Memory B cell (primary cell): Measurements from ENCODE around the gene SORCS2.

Source experiments
- ATAC-seq: fragments of 150-1000 bp; cut with Tn5 transposase; 2 replicates; pipeline ENCODE4 v1.10.0; 2021; ENCODE audit warnings: low read depth, mild to moderate bottlenecking, moderate library complexity
- DNase-seq, 2 donors: peaks; one replicate each; pipeline ENCODE4 v3.0.0; 2022; ENCODE audit warnings: low spot score in 2 of 2
- H3K27ac Mint-ChIP-seq: one replicate; pipeline ENCODE4 v1.8.0; 2022; ENCODE audit warnings: mild to moderate bottlenecking, moderate library complexity, mixed read lengths
- H3K27me3 Mint-ChIP-seq: one replicate; pipeline ENCODE4 v1.8.0; 2022; ENCODE audit warnings: mixed read lengths
- H3K36me3 Mint-ChIP-seq: one replicate; pipeline ENCODE4 v1.8.0; 2022; ENCODE audit warnings: mild to moderate bottlenecking, mixed read lengths
- H3K4me1 Mint-ChIP-seq: one replicate; pipeline ENCODE4 v1.8.0; 2022; ENCODE audit warnings: mixed read lengths
- H3K4me3 Mint-ChIP-seq: one replicate; pipeline ENCODE4 v1.8.0; 2022; ENCODE audit warnings: mild to moderate bottlenecking, moderate library complexity, mixed read lengths
- H3K9me3 Mint-ChIP-seq: one replicate; pipeline ENCODE4 v1.8.0; 2022; ENCODE audit warnings: mixed read lengths

Gene SORCS2

GRCh38 chr4:7740866-7741525 is 548.7 kb downstream of the SORCS2 start:
- ATAC-seq (no peak), DNase-seq (no peak)
- Mint-ChIP-seq H3K36me3 (no peaks in the 10 kb centered on the region), H3K27me3 (peaks cover 2% of the 10 kb centered on the region), H3K4me1 (no peaks in the 10 kb centered on the region), H3K4me3 (no peak overlapping the region), H3K27ac (no peak overlapping the region), H3K9me3 (no peaks in the 10 kb centered on the region)

GRCh38 chr4:7741946-7742806 is 549.8 kb downstream of the SORCS2 start:
- Mint-ChIP-seq H3K4me3 (no peak overlapping the region), H3K27me3 (peaks cover 5% of the 10 kb centered on the region), H3K4me1 (no peaks in the 10 kb centered on the region), H3K36me3 (no peaks in the 10 kb centered on the region), H3K9me3 (no peaks in the 10 kb centered on the region), H3K27ac (no peak overlapping the region)
- no peak for DNase-seq
- ATAC-seq: no peak

GRCh38 chr4:7742807-7743280 is 550.5 kb downstream of the SORCS2 start:
- Mint-ChIP-seq H3K27ac (no peak overlapping the region), H3K27me3 (peaks cover 5% of the 10 kb centered on the region), H3K4me1 (no peaks in the 10 kb centered on the region), H3K4me3 (no peak overlapping the region), H3K36me3 (no peaks in the 10 kb centered on the region), H3K9me3 (no peaks in the 10 kb centered on the region)
- DNase-seq: no peak
- no peak for ATAC-seq

GRCh38 chr4:7744142-7744804 is 551.9 kb downstream of the SORCS2 start:
- H3K4me1 Mint-ChIP-seq: no peaks in the 10 kb centered on the region
- no peak overlapping the region for H3K4me3 Mint-ChIP-seq
- H3K27me3 Mint-ChIP-seq: peaks cover 5% of the 10 kb centered on the region
- H3K27ac Mint-ChIP-seq: no peak overlapping the region
- no peaks in the 10 kb centered on the region for H3K9me3 Mint-ChIP-seq
- no peaks in the 10 kb centered on the region for H3K36me3 Mint-ChIP-seq
- DNase-seq (no peak), ATAC-seq (no peak)

GRCh38 chr4:7745301-7745885 is 553.1 kb downstream of the SORCS2 start:
- Mint-ChIP-seq H3K27me3 (peaks cover 5% of the 10 kb centered on the region), H3K36me3 (no peaks in the 10 kb centered on the region), H3K9me3 (no peaks in the 10 kb centered on the region), H3K4me3 (no peak overlapping the region), H3K27ac (no peak overlapping the region), H3K4me1 (no peaks in the 10 kb centered on the region)
- no peak for ATAC-seq
- DNase-seq: no peak

GRCh38 chr4:7746351-7747061 is 554.2 kb downstream of the SORCS2 start:
- Mint-ChIP-seq H3K4me1 (no peaks in the 10 kb centered on the region), H3K27ac (no peak overlapping the region), H3K27me3 (peaks cover 5% of the 10 kb centered on the region), H3K9me3 (no peaks in the 10 kb centered on the region), H3K36me3 (no peaks in the 10 kb centered on the region), H3K4me3 (no peak overlapping the region)
- no peak for ATAC-seq
- no peak for DNase-seq

GRCh38 chr4:7747062-7747385 is 554.7 kb downstream of the SORCS2 start:
- DNase-seq (no peak), ATAC-seq (no peak)
- Mint-ChIP-seq H3K27me3 (peaks cover 5% of the 10 kb centered on the region), H3K36me3 (no peaks in the 10 kb centered on the region), H3K27ac (no peak overlapping the region), H3K4me3 (no peak overlapping the region), H3K9me3 (no peaks in the 10 kb centered on the region), H3K4me1 (no peaks in the 10 kb centered on the region)

- Mint-ChIP-seq H3K27me3 (peaks cover 5% of the 10 kb centered on the region), H3K27ac (no peak overlapping the region), H3K4me1 (no peaks in the 10 kb centered on the region), H3K9me3 (no peaks in the 10 kb centered on the region), H3K36me3 (no peaks in the 10 kb centered on the region), H3K4me3 (no peak overlapping the region)
- ATAC-seq: no peak
- DNase-seq: no peak
Measured at GRCh38 chr4:7747566-7747965, 555.2 kb downstream of the SORCS2 start.

GRCh38 chr4:7750523-7750922 is 558.2 kb downstream of the SORCS2 start:
- ATAC-seq (no peak), DNase-seq (no peak)
- H3K36me3 Mint-ChIP-seq: no peaks in the 10 kb centered on the region
- H3K27me3 Mint-ChIP-seq: peaks cover 6% of the 10 kb centered on the region
- H3K4me1 Mint-ChIP-seq: no peaks in the 10 kb centered on the region
- no peak overlapping the region for H3K4me3 Mint-ChIP-seq
- H3K27ac Mint-ChIP-seq: no peak overlapping the region
- no peaks in the 10 kb centered on the region for H3K9me3 Mint-ChIP-seq

GRCh38 chr4:7750972-7751371 is 558.6 kb downstream of the SORCS2 start:
- Mint-ChIP-seq H3K9me3 (no peaks in the 10 kb centered on the region), H3K36me3 (no peaks in the 10 kb centered on the region), H3K27me3 (peaks cover 6% of the 10 kb centered on the region), H3K4me3 (no peak overlapping the region), H3K4me1 (no peaks in the 10 kb centered on the region), H3K27ac (no peak overlapping the region)
- DNase-seq (no peak), ATAC-seq (no peak)

- Mint-ChIP-seq H3K9me3 (no peaks in the 10 kb centered on the region), H3K4me1 (no peaks in the 10 kb centered on the region), H3K27me3 (peaks cover 4% of the 10 kb centered on the region), H3K4me3 (no peak overlapping the region), H3K27ac (no peak overlapping the region), H3K36me3 (no peaks in the 10 kb centered on the region)
- DNase-seq (no peak), ATAC-seq (no peak)
Measured at GRCh38 chr4:7752649-7753048, 560.3 kb downstream of the SORCS2 start.

- ATAC-seq (no peak), DNase-seq (no peak)
- H3K27ac Mint-ChIP-seq: no peak overlapping the region
- peaks cover 4% of the 10 kb centered on the region for H3K27me3 Mint-ChIP-seq
- no peaks in the 10 kb centered on the region for H3K4me1 Mint-ChIP-seq
- no peak overlapping the region for H3K4me3 Mint-ChIP-seq
- no peaks in the 10 kb centered on the region for H3K9me3 Mint-ChIP-seq
- H3K36me3 Mint-ChIP-seq: no peaks in the 10 kb centered on the region
Measured at GRCh38 chr4:7753271-7753670, 560.9 kb downstream of the SORCS2 start.

GRCh38 chr4:7753931-7754465 is 561.7 kb downstream of the SORCS2 start:
- Mint-ChIP-seq H3K4me3 (no peak overlapping the region), H3K36me3 (no peaks in the 10 kb centered on the region), H3K27ac (no peak overlapping the region), H3K4me1 (peaks cover 3% of the 10 kb centered on the region), H3K27me3 (peaks cover 4% of the 10 kb centered on the region), H3K9me3 (no peaks in the 10 kb centered on the region)
- DNase-seq (no peak), ATAC-seq (no peak)
